ENCODE results near the gene SIRT6. TPM values are rescaled to one million over a fixed set of nuclear protein-coding genes. Genes with fewer than 3 reads are reported as not detected.

SIRT6 gene
- polyA plus RNA-seq, 1 of the 3 experiments (the other 2 are of a cell fraction) = 41.0 TPM

DNA sequence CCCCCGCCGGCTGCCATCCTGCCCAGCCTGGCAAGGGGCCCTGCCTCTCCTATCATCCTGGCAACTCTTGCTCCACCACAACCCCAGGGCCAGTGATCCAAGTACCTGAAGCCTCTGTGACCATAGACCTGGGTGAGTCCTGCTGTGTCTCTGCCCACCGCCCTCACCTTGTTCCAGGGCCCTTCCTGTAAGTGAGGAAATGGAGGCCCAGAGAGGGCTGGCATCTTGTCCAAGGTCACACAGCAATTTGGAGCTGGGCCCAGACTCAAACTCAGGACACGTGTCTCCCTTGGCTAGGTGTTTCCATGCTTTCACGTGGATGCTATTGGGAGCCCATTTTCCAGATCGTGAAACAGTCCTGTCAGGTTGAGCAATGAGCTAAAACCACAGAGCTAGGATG is 25.2 kb downstream of the SIRT6 start:
- H3K4me1 ChIP-seq (ENCODE audit: control insufficient read depth in 1 of 2, insufficient read depth in 2 of 2, low read depth in 1 of 2, low read length in 1 of 2) = no peaks in the 10 kb centered on the region
- H3K4me2 ChIP-seq = no peak overlapping the region
- no peaks in the 10 kb centered on the region for H3K79me2 ChIP-seq (ENCODE audit: insufficient read depth)
- H3K4me3 ChIP-seq (ENCODE audit: low read depth in 2 of 2, low read length in 1 of 2) = no peak overlapping the region
- H3K9ac ChIP-seq = no peak overlapping the region
- H4K20me1 ChIP-seq (ENCODE audit: insufficient read depth) = no peaks in the 10 kb centered on the region
- WGBS (ENCODE audit: low lambda C conversion rate) = 33% methylated on average over 5 of the region's 6 CpGs
- DNase-seq = peak; percentile 9
- H3K9me3 ChIP-seq = no peaks in the 10 kb centered on the region
- ChIA-PET POLR2A (no interaction called here), CTCF (interaction anchor here (1.0 to 3.3 kb wide), 4 partner anchors 11 to 47 kb away, joined by 3 to 16 read pairs (median 5); no protein-coding TSS in a partner anchor)
- H3K27me3 ChIP-seq (ENCODE audit: insufficient read depth) = peaks cover 36% of the 10 kb centered on the region
- H3K36me3 ChIP-seq (replicated peaks in 1 of 2; ENCODE audit: control insufficient read depth in 1 of 2, insufficient read depth in 2 of 2, low read length in 1 of 2) = no peaks in the 10 kb centered on the region
- H3K27ac ChIP-seq (ENCODE audit: low read depth in 2 of 2, low read length in 1 of 2) = no peak overlapping the region
- H2AFZ ChIP-seq (ENCODE audit: low read depth) = no peak overlapping the region
- no peaks in the 10 kb centered on the region for H3F3A ChIP-seq (replicated peaks; ENCODE audit: insufficient read depth)
- TF ChIP-seq EZH2phosphoT487 (IDR thresholded peaks at IDR 0.05; ENCODE audit: borderline replicate concordance, low read depth) (no peak), FOSL2 (IDR thresholded peaks at IDR 0.05; ENCODE audit: borderline replicate concordance, low read depth) (no peak), TAF1 (IDR thresholded peaks at IDR 0.05; ENCODE audit: borderline replicate concordance, low read depth, low read length) (no peak), EP300 (IDR thresholded peaks at IDR 0.05; ENCODE audit: borderline replicate concordance in 1 of 2, low read depth in 1 of 2, low read length in 1 of 2) (no peak)
- TF ChIP-seq, protein P1, sequence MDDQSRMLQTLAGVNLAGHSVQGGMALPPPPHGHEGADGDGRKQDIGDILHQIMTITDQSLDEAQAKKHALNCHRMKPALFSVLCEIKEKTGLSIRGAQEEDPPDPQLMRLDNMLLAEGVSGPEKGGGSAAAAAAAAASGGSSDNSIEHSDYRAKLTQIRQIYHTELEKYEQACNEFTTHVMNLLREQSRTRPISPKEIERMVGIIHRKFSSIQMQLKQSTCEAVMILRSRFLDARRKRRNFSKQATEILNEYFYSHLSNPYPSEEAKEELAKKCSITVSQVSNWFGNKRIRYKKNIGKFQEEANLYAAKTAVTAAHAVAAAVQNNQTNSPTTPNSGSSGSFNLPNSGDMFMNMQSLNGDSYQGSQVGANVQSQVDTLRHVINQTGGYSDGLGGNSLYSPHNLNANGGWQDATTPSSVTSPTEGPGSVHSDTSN (IDR thresholded peaks at IDR 0.05) = no peak
- TF ChIP-seq, protein P2, sequence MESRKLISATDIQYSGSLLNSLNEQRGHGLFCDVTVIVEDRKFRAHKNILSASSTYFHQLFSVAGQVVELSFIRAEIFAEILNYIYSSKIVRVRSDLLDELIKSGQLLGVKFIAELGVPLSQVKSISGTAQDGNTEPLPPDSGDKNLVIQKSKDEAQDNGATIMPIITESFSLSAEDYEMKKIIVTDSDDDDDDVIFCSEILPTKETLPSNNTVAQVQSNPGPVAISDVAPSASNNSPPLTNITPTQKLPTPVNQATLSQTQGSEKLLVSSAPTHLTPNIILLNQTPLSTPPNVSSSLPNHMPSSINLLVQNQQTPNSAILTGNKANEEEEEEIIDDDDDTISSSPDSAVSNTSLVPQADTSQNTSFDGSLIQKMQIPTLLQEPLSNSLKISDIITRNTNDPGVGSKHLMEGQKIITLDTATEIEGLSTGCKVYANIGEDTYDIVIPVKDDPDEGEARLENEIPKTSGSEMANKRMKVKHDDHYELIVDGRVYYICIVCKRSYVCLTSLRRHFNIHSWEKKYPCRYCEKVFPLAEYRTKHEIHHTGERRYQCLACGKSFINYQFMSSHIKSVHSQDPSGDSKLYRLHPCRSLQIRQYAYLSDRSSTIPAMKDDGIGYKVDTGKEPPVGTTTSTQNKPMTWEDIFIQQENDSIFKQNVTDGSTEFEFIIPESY (IDR thresholded peaks at IDR 0.05; ENCODE audit: borderline replicate concordance, low read depth) = no peak
- H3K9me2 ChIP-seq = no peaks in the 10 kb centered on the region

DNA sequence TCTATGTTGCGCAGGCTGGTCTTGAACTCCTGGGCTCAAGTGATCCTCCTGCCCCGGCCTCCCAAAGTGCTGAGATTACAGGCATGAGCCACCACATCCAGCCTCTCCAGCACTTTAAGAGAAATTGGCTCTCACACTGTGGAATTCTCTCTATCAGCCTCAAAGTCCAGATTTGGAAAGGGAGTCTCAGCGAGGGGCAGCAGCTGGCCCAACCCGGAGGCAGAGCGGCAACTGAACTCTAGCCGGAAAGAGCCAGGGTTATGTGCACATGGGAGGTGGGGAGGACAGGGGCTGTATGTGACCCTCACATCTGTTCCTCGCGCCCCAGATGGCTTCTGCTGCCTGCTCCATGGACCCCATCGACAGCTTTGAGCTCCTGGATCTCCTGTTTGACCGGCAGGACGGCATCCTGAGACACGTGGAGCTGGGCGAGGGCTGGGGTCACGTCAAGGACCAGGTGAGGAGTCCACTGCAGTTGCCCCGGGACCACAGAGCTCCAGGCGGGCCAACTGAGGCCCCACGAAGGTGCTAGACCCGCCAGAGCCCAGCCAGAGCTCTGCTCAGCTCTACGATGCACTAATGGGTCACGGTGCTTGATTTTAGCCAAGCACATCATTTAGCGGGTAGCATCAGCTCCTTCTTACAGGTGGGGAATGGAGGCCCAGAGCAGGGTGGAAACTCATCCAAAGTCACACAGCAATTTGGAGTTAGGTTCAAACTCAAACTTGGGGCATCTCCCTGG is 27.6 kb downstream of the SIRT6 start:
- POLR2A ChIA-PET = no interaction called here
- Histone ChIP-seq H3K4me2 (no peak overlapping the region), H3K4me1 (ENCODE audit: control insufficient read depth in 1 of 2, insufficient read depth in 2 of 2, low read depth in 1 of 2, low read length in 1 of 2) (no peaks in the 10 kb centered on the region), H3F3A (replicated peaks; ENCODE audit: insufficient read depth) (no peaks in the 10 kb centered on the region), H3K9ac (no peak overlapping the region), H3K27me3 (ENCODE audit: insufficient read depth) (peaks cover 20% of the 10 kb centered on the region), H2AFZ (ENCODE audit: low read depth) (no peak overlapping the region), H3K27ac (ENCODE audit: low read depth in 2 of 2, low read length in 1 of 2) (no peak overlapping the region), H3K4me3 (ENCODE audit: low read depth in 2 of 2, low read length in 1 of 2) (no peak overlapping the region), H3K9me2 (no peaks in the 10 kb centered on the region), H4K20me1 (ENCODE audit: insufficient read depth) (no peaks in the 10 kb centered on the region), H3K36me3 (replicated peaks in 1 of 2; ENCODE audit: control insufficient read depth in 1 of 2, insufficient read depth in 2 of 2, low read length in 1 of 2) (no peaks in the 10 kb centered on the region), H3K9me3 (no peaks in the 10 kb centered on the region), H3K79me2 (ENCODE audit: insufficient read depth) (no peaks in the 10 kb centered on the region)
- no peak for DNase-seq
- WGBS (ENCODE audit: low lambda C conversion rate) = 45% methylated on average over 13 of the region's 21 CpGs
- CTCF ChIA-PET = interaction anchor here (0.8 to 3.2 kb wide), 6 partner anchors 9 to 54 kb away, joined by 3 to 38 read pairs (median 3); no protein-coding TSS in a partner anchor
- TF ChIP-seq, protein P3, sequence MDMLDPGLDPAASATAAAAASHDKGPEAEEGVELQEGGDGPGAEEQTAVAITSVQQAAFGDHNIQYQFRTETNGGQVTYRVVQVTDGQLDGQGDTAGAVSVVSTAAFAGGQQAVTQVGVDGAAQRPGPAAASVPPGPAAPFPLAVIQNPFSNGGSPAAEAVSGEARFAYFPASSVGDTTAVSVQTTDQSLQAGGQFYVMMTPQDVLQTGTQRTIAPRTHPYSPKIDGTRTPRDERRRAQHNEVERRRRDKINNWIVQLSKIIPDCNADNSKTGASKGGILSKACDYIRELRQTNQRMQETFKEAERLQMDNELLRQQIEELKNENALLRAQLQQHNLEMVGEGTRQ (IDR thresholded peaks at IDR 0.05; ENCODE audit: borderline replicate concordance, low read depth, low read length) = no peak
- TF ChIP-seq CHD2 (IDR thresholded peaks at IDR 0.05; ENCODE audit: low read length, partially characterized antibody) = no peak
- no peak for TF ChIP-seq GATA2 (CRISPR knock-in tag; IDR thresholded peaks at IDR 0.05)
- TF ChIP-seq, protein P1 (IDR thresholded peaks at IDR 0.05) = no peak
- TF ChIP-seq EZH2phosphoT487 (IDR thresholded peaks at IDR 0.05; ENCODE audit: borderline replicate concordance, low read depth) = no peak
- TF ChIP-seq, protein P2 (IDR thresholded peaks at IDR 0.05; ENCODE audit: borderline replicate concordance, low read depth) = no peak
- TF ChIP-seq, protein P4, sequence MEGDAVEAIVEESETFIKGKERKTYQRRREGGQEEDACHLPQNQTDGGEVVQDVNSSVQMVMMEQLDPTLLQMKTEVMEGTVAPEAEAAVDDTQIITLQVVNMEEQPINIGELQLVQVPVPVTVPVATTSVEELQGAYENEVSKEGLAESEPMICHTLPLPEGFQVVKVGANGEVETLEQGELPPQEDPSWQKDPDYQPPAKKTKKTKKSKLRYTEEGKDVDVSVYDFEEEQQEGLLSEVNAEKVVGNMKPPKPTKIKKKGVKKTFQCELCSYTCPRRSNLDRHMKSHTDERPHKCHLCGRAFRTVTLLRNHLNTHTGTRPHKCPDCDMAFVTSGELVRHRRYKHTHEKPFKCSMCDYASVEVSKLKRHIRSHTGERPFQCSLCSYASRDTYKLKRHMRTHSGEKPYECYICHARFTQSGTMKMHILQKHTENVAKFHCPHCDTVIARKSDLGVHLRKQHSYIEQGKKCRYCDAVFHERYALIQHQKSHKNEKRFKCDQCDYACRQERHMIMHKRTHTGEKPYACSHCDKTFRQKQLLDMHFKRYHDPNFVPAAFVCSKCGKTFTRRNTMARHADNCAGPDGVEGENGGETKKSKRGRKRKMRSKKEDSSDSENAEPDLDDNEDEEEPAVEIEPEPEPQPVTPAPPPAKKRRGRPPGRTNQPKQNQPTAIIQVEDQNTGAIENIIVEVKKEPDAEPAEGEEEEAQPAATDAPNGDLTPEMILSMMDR (IDR thresholded peaks at IDR 0.05) = no peak
- TF ChIP-seq, protein P5, sequence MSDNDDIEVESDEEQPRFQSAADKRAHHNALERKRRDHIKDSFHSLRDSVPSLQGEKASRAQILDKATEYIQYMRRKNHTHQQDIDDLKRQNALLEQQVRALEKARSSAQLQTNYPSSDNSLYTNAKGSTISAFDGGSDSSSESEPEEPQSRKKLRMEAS (IDR thresholded peaks at IDR 0.05; ENCODE audit: low read depth) = no peak
- TF ChIP-seq RCOR1 (IDR thresholded peaks at IDR 0.05; ENCODE audit: low read length) = no peak
- no peak for TF ChIP-seq EP300 (IDR thresholded peaks at IDR 0.05; ENCODE audit: borderline replicate concordance in 1 of 2, low read depth in 1 of 2, low read length in 1 of 2)
- TF ChIP-seq TCF12 (IDR thresholded peaks at IDR 0.05) = no peak
- TF ChIP-seq SMC3 (IDR thresholded peaks at IDR 0.05; ENCODE audit: low read depth, low read length) = no peak
